GM12872 (cell line): ENCODE results near the gene ZNF335.
A peak's percentile ranks its signal among the peaks of the same experiment; 100 is the strongest.

Experiments used
- TF ChIP-seq, protein P1 (sequence below): IDR thresholded peaks from 3 replicates; pipeline ENCODE4 v1.5.1; 2011; ENCODE audit warnings: low read depth, mild to moderate bottlenecking, low read length, moderate library complexity; ENCODE audit not compliant: insufficient read depth

Gene ZNF335

DNA sequence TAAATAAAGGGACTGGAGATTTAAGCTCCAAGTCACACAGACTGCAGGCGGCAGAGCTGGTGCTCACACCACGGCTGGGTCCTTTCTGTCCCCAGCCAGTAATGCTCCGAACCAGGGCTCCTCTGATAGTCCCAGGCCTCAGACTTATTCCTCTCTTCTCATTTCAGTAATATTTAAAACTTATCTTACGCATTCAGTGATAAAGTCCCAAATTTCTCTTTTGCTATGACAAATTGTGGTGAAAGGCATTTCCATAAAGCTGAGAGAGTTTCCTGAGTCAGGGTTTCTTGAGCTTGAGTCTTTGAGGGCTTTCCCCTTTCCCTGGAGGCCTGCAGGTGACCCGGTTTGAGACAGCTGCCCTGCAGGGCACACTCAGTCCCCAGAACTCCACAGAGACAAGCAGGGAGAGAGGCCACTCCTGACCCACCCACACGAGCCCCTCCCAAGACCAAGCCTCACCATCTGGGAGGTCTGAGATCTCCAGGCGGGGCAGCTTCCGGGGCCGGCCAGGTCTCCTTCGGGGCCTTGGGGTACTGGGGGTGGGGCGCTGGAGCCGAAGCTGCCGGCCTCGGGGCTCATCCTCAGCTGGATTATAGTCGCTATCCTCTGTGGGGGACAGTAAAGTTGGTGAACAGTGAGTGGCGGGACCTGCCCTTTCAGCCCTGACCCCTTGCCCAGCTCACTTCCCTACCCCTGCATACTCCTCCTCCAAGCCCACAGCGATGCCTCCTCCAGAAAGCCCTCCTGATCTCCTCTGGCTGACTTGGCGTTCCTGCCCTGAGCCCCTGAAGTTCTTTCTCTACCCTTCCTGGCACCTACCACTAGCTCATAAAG is 6.6 kb downstream of the ZNF335 start:
- TF ChIP-seq, protein P1, sequence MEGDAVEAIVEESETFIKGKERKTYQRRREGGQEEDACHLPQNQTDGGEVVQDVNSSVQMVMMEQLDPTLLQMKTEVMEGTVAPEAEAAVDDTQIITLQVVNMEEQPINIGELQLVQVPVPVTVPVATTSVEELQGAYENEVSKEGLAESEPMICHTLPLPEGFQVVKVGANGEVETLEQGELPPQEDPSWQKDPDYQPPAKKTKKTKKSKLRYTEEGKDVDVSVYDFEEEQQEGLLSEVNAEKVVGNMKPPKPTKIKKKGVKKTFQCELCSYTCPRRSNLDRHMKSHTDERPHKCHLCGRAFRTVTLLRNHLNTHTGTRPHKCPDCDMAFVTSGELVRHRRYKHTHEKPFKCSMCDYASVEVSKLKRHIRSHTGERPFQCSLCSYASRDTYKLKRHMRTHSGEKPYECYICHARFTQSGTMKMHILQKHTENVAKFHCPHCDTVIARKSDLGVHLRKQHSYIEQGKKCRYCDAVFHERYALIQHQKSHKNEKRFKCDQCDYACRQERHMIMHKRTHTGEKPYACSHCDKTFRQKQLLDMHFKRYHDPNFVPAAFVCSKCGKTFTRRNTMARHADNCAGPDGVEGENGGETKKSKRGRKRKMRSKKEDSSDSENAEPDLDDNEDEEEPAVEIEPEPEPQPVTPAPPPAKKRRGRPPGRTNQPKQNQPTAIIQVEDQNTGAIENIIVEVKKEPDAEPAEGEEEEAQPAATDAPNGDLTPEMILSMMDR: no peak

DNA sequence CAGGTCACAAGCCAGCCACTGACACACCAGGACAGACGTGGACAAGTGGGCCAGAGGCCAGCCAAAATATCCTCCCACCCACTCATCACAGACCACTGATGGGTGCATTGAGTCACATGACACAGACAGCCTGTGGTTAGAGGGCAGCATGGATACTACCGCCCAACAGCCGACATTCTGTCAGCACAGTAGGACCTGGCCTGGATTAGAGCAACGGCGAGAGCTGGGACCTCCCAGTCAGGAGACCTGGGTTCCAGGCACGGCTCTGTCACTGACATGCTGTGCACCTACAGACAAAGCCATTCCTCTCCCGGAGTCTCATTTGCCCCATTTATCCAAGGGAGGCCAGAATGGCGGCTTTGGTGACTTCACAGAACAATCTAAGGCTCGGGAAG is 8.0 kb downstream of the ZNF335 start:
- TF ChIP-seq, protein P1: no peak

DNA sequence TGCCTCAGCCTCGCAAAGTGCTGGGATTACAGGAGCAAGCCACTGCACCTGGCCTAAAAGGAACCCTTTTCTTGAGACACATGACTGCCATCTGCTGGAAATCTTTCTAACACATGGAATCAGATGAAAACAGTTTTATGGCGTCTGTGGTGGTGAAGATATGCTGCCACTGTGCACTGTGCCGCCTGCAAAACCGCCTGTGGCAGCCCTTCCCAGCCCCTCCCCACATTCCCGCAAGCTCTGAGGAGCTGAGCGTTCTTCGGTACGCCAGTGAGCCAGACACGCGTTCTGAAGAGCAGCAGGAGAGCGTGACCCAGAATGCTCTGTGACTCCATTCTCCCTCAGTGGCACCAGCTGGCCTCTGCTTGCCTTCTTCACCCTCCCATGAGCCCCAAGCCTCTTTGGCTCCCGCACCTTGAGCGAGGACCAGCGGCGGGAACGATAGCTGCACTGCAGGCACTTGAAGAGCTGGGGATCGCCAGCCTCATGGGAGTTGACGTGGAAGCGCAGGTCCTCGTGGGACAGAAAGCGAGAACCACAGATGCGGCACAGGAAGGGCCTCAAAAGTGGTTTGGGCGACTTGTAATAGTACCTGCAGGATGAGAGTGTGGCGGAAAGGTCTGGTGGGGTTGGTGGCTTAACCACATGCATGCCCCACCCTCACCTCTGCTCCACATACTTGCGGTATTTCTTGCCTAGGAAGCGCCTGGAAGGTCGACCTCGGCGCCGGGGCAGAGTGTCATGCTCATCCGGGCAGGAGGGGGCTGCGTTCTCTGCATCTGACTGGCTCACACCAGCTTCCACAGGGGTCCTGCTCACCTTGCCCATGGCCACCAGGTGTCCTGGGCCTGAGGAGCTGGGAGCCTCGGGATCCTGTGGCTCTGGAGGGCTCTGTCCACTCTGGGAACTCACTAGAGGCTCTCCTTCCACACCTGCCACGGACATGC is 8.7 kb downstream of the ZNF335 start:
- TF ChIP-seq, protein P1: 0 out of 3 replicates have a peak, but pooled peaks have one; percentile 24

DNA sequence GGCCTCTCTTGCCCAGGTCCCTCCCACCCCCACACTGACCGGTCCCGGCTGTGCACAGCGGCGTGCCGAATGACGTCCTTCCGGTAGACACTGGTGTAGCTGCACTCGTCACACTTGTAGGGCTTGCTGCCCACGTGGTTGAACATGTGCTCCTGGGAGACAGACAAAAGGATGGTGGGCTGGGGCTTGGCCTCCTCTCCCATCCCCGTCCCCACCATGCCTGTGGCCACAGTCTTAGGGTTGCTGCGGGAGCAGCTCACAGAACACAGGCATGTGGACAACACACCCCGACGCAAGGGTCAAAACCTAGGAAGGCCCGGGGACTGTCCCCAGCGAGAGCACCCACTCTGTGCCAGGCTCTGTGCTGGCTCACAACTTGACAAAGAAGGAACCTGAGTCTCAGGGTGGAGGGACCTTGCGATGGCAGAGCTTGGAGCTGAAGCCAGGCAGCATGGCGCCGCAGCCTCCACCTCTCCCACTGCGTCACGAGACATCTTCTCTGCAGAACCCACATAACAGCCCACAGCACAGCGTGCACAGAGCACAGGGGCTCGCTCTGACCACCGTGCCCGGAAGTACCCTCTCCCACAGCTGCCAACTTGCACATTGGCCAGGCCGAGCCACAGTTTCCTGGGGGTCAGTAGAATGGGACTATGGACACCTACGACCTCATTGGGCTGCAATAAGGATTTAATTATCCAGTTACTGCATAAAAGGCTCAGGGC is 9.8 kb downstream of the ZNF335 start:
- TF ChIP-seq, protein P1: no peak

DNA sequence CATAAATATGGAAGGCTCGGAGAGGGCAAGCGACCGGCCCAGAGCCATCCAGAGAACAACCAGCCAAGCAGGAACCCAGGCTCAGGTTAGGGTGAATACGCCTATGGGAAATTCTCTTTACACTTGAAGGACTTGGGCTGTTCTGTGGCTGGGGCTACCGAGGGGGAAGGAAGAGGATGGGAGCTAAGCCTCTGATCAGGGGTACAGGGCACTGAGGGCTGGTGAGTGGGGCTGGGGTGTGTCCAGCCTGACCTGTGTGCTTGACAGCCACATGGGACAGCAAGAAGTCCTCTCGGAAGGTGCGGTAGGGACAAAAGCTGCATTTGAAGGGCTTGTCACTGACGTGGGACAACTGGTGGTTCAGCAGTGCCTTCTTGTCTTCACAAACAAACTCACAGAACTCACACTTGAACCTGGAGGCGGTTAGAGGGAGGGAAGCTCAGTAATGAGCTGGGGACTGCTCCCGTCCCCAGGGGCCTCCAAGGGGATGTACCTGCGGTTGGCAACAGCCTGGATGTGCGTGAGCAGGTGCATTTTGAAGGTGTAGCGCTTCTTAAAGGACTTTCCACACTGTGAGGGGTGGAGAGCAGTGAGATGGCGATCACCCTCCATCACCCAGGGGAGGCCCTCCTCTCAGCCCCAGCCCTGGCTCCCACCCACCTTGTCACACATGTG is 11.9 kb downstream of the ZNF335 start:
- TF ChIP-seq, protein P1: no peak

DNA sequence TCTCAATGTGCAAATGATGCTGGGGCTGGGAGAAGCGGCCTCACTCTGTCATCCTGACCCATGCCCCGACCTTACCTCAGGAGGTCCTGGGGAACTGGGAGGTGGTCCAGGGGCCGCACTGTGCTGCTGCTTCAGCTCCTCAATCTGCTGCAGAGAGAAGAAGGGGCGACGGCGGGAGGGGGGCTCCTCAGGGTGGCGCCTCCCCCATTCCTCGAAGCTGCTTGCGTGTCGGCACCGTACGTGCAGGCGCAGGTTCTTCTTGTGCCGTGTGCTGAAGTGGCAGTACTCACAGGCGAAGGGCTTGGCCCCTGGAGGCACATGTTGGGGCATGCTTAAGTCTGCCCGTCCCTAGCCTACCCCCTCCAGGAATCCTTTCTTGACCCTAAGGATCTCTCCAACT is 12.9 kb downstream of the ZNF335 start:
- TF ChIP-seq, protein P1: no peak
